Caco-2 (cell line): Measurements from ENCODE around the gene SLC25A24. TPM values are rescaled to one million over a fixed set of nuclear protein-coding genes. Genes with fewer than 3 reads are reported as not detected.
"Not testable (repeated sequence)": the region's sequence is repeated elsewhere in the genome, so short reads cannot be mapped to it uniquely, and the experiment has no call there.

Experiments used
- BruUV-seq: library from RNA; stranded (reverse); fragments of 400-500 nt; replicated peaks from 2 replicates; lab custom pipeline; 2021; lab: Mats Ljungman, UMichigan
- CTCF ChIA-PET: fragments of 300-600 bp; sonication (Branson Sonifier 250); formaldehyde crosslinking; loops from one replicate; lab custom pipeline; 2022; ENCODE audit warnings: antibody characterized with exemption; lab: Charles Lee
- POLR2A ChIA-PET: fragments of 300-600 bp; sonication (Branson Sonifier 250); formaldehyde crosslinking; loops from one replicate; lab custom pipeline; 2022; ENCODE audit warnings: antibody characterized with exemption; lab: Charles Lee
- DNase-seq, 2 experiments: peaks; one replicate each; pipeline versions ENCODE4 v3.0.0 to v3.0.0-alpha.2; 2020 to 2022
- H3K27me3 ChIP-seq: replicated peaks from 2 replicates; pipeline ENCODE4 v1.6.0; 2011; ENCODE audit warnings: low read length; ENCODE audit not compliant: control insufficient read depth, insufficient read depth
- H3K36me3 ChIP-seq: 2 replicates; pipeline ENCODE4 v1.5.1; 2011; ENCODE audit warnings: low read length; ENCODE audit not compliant: control insufficient read depth, insufficient read depth
- H3K4me1 ChIP-seq: fragments of 250-450 bp; sonication (Bioruptor Pico); 2 replicates; pipeline ENCODE4 v1.5.1; 2020; ENCODE audit warnings: mild to moderate bottlenecking
- H3K4me3 ChIP-seq: 2 replicates; pipeline ENCODE4 v1.5.1; 2011; ENCODE audit warnings: low read depth, mild to moderate bottlenecking, control low read depth, low read length
- H3K9me3 ChIP-seq: fragments of 250-450 bp; sonication (Bioruptor Pico); 2 replicates; pipeline ENCODE4 v1.5.1; 2020; ENCODE audit warnings: mild to moderate bottlenecking, moderate library complexity
- H3K27ac Mint-ChIP-seq: one replicate; pipeline ENCODE4 v1.8.0; 2022; ENCODE audit warnings: mixed read lengths; ENCODE audit not compliant: unreplicated experiment
- H3K27me3 Mint-ChIP-seq: one replicate; pipeline ENCODE4 v1.8.0; 2022; ENCODE audit warnings: mixed read lengths; ENCODE audit not compliant: insufficient read depth, unreplicated experiment
- H3K36me3 Mint-ChIP-seq: one replicate; pipeline ENCODE4 v1.8.0; 2022; ENCODE audit warnings: mild to moderate bottlenecking, mixed read lengths; ENCODE audit not compliant: insufficient read depth, unreplicated experiment
- H3K4me1 Mint-ChIP-seq: one replicate; pipeline ENCODE4 v1.8.0; 2022; ENCODE audit warnings: low read depth, mixed read lengths; ENCODE audit not compliant: unreplicated experiment
- H3K4me3 Mint-ChIP-seq: one replicate; pipeline ENCODE4 v1.8.0; 2022; ENCODE audit warnings: mild to moderate bottlenecking, moderate library complexity, mixed read lengths; ENCODE audit not compliant: unreplicated experiment
- H3K9me3 Mint-ChIP-seq: one replicate; pipeline ENCODE4 v1.8.0; 2022; ENCODE audit warnings: mixed read lengths; ENCODE audit not compliant: unreplicated experiment
- intact Hi-C: fragments of 100-400 bp; cut with micrococcal nuclease; formaldehyde crosslinking; loops from one replicate; pipeline ENCODE4 v1.10.0; 2022; ENCODE audit not compliant: unreplicated experiment
- total RNA-seq: library from RNA; stranded (reverse); gene quantifications from 2 replicates; pipeline ENCODE4 v1.2.3, GENCODE V29; 2022
- TF ChIP-seq, protein P1 (sequence below), 2 experiments: fragments of 200-600 bp in 1 of 2; IDR thresholded peaks; 1 replicate in 1 of 2; 2 replicates in 1 of 2; pipeline versions ENCODE4 v1.5.1 to v1.8.0; 2011 to 2022; ENCODE audit warnings: antibody characterized with exemption in 1 of 2, control low read depth in 1 of 2, inconsistent platforms in 1 of 2, low read depth in 1 of 2, low read length in 1 of 2, mild to moderate bottlenecking in 1 of 2, moderate library complexity in 1 of 2; ENCODE audit not compliant: insufficient read depth in 1 of 2, severe bottlenecking in 1 of 2, unreplicated experiment in 1 of 2

Gene SLC25A24
- total RNA-seq, 1 experiment from 2014 or later, result 26.4 TPM

DNA sequence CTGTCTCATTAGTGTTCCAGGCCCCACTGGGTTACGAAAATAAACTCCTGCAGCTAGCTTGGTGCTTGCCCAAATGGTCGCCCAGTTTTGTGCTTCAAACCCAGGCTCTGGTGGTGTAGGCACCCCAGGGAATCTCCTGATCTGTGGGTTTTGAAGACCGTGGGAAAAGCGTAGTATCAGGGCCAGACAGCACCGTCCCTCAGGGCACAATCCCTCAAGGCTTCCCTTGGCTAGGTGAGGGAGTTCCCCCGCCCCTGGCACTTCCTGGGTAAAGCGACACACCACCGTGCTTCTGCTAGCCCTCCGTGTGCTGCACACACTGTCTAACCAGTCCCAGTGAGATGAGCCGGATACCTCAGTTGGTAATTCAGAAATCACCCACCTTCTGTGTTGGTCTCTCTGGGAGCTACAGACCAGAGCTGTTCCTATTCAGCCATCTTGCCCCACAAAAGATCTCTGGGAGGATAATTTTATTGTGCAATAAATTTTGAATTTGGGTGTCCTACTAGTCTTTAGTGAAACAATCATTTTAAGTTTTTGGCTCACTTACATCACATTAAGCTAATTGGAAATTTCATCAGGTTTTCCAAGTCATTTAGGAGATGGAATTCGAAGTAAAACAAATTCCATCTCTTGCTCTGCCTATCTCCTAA lies 9.4 kb upstream of the SLC25A24 start:
- no peaks in the 10 kb centered on the region for H3K27me3 ChIP-seq
- Mint-ChIP-seq H3K4me1 (no peaks in the 10 kb centered on the region), H3K27me3 (peaks cover 11% of the 10 kb centered on the region), H3K9me3 (no peaks in the 10 kb centered on the region), H3K4me3 (no peak overlapping the region), H3K27ac (no peak overlapping the region), H3K36me3 (no peaks in the 10 kb centered on the region)
- H3K9me3 ChIP-seq, result no peaks in the 10 kb centered on the region
- H3K4me3 ChIP-seq, result no peak overlapping the region
- no TSS peak for BruUV-seq
- no peaks in the 10 kb centered on the region for H3K4me1 ChIP-seq
- no peak for DNase-seq
- POLR2A ChIA-PET, result no interaction called here
- H3K36me3 ChIP-seq, result no peaks in the 10 kb centered on the region
- CTCF ChIA-PET, result no interaction called here
- TF ChIP-seq, protein P1, sequence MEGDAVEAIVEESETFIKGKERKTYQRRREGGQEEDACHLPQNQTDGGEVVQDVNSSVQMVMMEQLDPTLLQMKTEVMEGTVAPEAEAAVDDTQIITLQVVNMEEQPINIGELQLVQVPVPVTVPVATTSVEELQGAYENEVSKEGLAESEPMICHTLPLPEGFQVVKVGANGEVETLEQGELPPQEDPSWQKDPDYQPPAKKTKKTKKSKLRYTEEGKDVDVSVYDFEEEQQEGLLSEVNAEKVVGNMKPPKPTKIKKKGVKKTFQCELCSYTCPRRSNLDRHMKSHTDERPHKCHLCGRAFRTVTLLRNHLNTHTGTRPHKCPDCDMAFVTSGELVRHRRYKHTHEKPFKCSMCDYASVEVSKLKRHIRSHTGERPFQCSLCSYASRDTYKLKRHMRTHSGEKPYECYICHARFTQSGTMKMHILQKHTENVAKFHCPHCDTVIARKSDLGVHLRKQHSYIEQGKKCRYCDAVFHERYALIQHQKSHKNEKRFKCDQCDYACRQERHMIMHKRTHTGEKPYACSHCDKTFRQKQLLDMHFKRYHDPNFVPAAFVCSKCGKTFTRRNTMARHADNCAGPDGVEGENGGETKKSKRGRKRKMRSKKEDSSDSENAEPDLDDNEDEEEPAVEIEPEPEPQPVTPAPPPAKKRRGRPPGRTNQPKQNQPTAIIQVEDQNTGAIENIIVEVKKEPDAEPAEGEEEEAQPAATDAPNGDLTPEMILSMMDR (IDR thresholded peaks at IDR 0.05; ENCODE audit: insufficient read depth in 1 of 2, low read depth in 1 of 2, low read length in 1 of 2, severe bottlenecking in 1 of 2, unreplicated experiment in 1 of 2), result no peak
- intact Hi-C loops, result no loop called here

DNA sequence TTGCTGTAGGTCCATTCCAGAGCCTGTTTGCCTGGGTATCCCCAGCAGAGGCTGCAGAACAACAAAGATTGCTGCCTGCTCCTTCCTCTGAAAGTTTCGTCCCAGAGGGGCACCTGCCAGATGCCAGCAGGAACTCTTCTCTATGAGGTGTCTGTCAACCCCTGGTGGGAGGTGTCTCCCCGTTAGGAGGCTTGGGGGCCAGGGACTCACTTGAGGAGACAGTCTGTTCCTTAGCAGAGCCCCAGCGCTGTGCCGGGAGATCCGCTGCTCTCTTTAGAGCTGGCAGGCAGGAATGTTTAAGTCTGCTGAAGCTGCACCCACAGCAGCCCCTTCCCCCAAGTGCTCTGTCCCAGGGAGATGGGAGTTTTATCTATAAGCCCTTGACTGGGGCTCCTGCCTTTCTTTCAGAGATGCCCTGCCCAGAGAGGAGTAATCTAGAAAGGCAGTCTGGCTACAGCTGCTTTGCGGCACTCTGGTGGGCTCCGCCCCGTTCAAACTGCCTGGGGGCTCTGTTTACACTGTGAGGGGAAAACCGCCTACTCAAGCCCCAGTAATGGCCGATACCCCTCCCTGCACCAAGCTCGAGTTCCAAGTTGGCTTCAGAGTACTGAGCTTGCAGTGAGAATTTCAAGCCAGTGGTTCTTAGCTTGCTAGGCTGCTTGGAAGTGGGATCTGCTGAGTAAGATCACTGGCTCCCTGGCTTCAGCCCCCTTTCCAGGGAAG lies 8.7 kb upstream of the SLC25A24 start:
- POLR2A ChIA-PET, result no interaction called here
- no TSS peak for BruUV-seq
- no peaks in the 10 kb centered on the region for H3K9me3 ChIP-seq
- no peaks in the 10 kb centered on the region for H3K36me3 ChIP-seq
- CTCF ChIA-PET, result no interaction called here
- no peaks in the 10 kb centered on the region for H3K9me3 Mint-ChIP-seq
- no peaks in the 10 kb centered on the region for H3K4me1 ChIP-seq
- peaks cover 11% of the 10 kb centered on the region for H3K27me3 Mint-ChIP-seq
- H3K36me3 Mint-ChIP-seq, result no peaks in the 10 kb centered on the region
- H3K4me3 ChIP-seq, result no peak overlapping the region
- intact Hi-C loops, result no loop called here
- H3K4me1 Mint-ChIP-seq, result no peaks in the 10 kb centered on the region
- no peak for DNase-seq
- H3K27me3 ChIP-seq, result no peaks in the 10 kb centered on the region
- TF ChIP-seq, protein P1 (IDR thresholded peaks at IDR 0.05; ENCODE audit: insufficient read depth in 1 of 2, low read depth in 1 of 2, low read length in 1 of 2, severe bottlenecking in 1 of 2, unreplicated experiment in 1 of 2), result no peak
- H3K4me3 Mint-ChIP-seq, result no peak overlapping the region
- H3K27ac Mint-ChIP-seq, result no peak overlapping the region

DNA sequence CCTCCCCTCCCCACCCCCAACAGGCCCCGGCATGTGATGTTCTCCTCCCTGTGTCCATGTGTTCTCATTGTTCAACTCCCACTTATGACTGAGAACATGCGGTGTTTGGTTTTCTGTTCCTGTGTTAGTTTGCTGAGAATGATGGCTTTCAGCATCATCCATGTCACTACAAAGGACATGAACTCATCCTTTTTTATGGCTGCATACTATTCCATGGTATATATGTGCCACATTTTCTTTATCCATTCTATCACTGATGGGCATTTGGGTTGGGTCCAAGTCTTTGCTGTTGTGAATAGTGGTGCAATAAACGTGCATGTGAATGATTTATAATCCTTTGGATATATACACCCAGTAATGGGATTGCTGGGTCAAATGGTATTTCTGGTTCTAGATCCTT lies 3.4 kb upstream of the SLC25A24 start:
- H3K4me1 Mint-ChIP-seq, CTCF ChIA-PET, H3K27me3 ChIP-seq, H3K4me3 ChIP-seq, H3K9me3 Mint-ChIP-seq, H3K27ac Mint-ChIP-seq, BruUV-seq, POLR2A ChIA-PET, H3K36me3 ChIP-seq, H3K4me1 ChIP-seq, H3K36me3 Mint-ChIP-seq, DNase-seq, H3K4me3 Mint-ChIP-seq, H3K9me3 ChIP-seq, H3K27me3 Mint-ChIP-seq: not testable (repeated sequence)
- intact Hi-C loops, result loop anchor here (5.0 kb wide), 1 partner anchor 421 kb away; no protein-coding TSS in a partner anchor
